HFF-Myc (cell line): Measurements from ENCODE around the gene IL22RA2.
"Not testable (repeated sequence)": the region's sequence is repeated elsewhere in the genome, so short reads cannot be mapped to it uniquely, and the experiment has no call there.

ENCODE experiments used
- DNase-seq: peaks from one replicate; pipeline ENCODE4 v3.0.0-alpha.2; 2011; ENCODE audit warnings: low read depth; ENCODE audit errors: extremely low read depth
- H3K4me3 ChIP-seq: replicated peaks from 2 replicates; pipeline ENCODE4 v1.5.1; 2011; ENCODE audit warnings: low read depth, mild to moderate bottlenecking, control low read depth, low read length
- CTCF ChIP-seq: IDR thresholded peaks from 2 replicates; pipeline ENCODE4 v1.5.1; 2012; ENCODE audit warnings: mild to moderate bottlenecking, low read depth, low read length, control low read depth; ENCODE audit errors: missing control alignments

Gene IL22RA2

GRCh38 chr6:137111296-137112066 lies 62.0 kb downstream of the IL22RA2 start:
- no peak overlapping the region for H3K4me3 ChIP-seq
- TF ChIP-seq CTCF = no peak
- no peak for DNase-seq

GRCh38 chr6:137107767-137108105 lies 65.7 kb downstream of the IL22RA2 start:
- no peak for TF ChIP-seq CTCF
- DNase-seq = no peak
- H3K4me3 ChIP-seq = no peak overlapping the region

GRCh38 chr6:137107047-137107766 lies 66.2 kb downstream of the IL22RA2 start:
- H3K4me3 ChIP-seq, DNase-seq: not testable (repeated sequence)

- no peak for DNase-seq
- TF ChIP-seq CTCF = no peak
- no peak overlapping the region for H3K4me3 ChIP-seq
Measured at GRCh38 chr6:137106183-137106582, 67.3 kb downstream of the IL22RA2 start.

DNA sequence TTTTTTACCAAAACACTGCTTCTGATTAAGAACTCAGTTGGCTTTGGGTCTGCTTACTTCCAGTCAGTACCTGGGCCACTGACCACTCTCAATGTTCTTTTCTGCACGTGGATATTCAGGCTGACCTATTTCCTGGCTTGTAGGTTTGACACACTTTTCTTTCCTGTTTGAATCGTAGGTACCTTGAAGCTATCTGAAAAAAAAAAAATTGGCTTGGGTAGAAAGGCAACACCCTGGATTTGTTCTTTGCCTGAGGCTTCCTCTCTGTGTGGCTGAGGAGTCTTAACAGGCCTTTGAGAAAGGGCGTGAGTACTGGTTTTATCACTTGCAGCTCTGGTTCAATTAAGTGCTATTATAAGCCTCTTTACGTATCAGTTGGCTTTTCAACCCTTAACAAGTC lies 68.1 kb downstream of the IL22RA2 start:
- no peak for TF ChIP-seq CTCF
- no peak for DNase-seq
- H3K4me3 ChIP-seq = no peak overlapping the region

DNA sequence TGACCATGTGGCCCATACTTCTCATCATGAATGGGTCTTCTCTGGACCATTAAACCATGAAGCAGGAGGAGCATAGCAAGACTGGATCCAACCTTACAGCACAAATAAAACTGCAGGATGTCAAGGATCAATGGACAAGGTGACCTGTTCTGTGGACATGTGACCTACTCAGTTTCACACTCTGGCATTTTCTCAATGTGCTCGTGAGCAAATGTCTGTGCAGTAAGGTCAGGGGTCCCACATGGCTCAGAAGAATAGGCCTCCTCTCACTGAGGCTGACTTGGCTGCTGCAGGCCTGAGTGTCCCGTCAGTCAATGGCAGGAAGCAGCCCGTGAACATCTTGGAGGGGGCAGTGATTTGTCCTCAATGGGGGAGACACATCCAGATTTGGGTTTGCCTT lies 68.5 kb downstream of the IL22RA2 start:
- no peak overlapping the region for H3K4me3 ChIP-seq
- TF ChIP-seq CTCF = no peak
- no peak for DNase-seq

DNA sequence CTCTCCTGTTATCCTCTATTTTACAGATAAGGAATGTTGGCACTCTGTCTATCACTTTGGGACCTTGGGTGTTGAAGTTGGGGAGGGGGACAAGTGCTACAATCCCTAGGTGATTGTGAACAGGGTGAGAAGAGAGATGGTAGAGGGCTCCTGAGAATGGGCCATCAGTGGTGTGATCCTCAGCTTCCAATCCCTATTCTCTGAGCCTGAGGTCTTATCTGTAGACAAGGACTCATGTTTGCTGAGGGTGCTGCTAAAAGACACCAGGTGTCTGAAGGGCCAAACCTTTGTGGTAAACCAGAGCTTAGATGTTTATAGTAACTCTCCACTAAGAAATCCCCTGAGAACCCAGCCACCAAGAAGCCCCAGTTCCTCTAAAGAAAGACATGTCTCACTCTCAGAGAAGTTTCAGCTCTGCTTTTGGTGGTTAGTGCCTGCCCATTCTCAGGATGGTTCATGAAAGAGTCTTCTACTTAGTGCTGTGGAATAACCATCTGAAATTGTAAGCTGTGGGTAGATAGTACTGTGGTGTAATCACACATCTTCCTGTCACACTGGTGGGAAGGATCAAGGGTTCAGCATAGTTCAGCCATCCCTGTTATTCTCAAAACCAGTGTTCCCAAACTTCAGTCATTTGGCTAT lies 70.5 kb downstream of the IL22RA2 start:
- H3K4me3 ChIP-seq = no peak overlapping the region
- DNase-seq = no peak
- TF ChIP-seq CTCF = no peak
